ENCODE data around the gene IRF1.

DNA sequence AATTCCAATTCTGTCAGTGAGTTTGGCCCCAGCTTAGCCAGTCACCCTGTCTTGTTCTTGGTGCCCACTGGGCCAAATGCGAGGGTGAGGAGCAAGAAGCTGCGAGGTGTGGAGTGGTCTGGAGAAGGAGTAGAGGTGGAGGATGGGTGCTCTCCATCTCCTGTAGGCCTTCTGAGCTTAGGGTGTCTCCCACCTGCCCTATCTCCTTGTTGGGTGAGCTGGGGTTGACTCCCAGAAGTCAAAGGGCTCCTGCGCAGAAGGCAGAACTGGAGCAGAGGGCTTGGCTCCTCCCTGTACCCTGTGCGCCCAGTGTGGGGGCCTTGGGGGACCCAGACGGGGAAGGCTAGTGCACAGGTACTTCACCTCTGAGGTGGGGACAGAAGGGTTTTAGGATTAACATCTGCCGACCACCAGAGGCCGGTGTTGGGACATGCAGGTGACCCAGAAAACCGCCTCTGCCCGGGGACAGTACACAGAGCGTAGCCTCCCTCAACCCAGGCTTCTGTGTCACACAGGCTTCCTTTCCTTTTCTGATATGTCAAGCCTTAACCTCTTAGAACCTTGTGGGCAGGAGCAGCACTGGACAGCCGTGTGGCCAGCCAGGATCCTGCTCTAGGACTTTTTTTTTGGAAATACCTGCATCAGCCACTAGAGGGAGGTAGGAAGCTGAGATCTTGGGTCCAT is 35.9 kb upstream of the IRF1 start:
- peak; percentile 69 to 85 (median 72) for TF ChIP-seq CTCF (IDR thresholded peaks at IDR 0.05)
- TF ChIP-seq POLR2AphosphoS5 (IDR thresholded peaks at IDR 0.05): no peak

Data from prostate gland (tissue), 2 donors.